AG04450 (cell line): Measurements from ENCODE around the gene VEZF1. TPM values are rescaled to one million over a fixed set of nuclear protein-coding genes. Genes with fewer than 3 reads are reported as not detected.

Experiments used
- CTCF ChIA-PET: fragments of 300-600, 350-600 bp; formaldehyde crosslinking; extraction: SDS; loops from one replicate; lab custom pipeline; 2022; ENCODE audit warnings: antibody characterized with exemption, inconsistent platforms; lab: Charles Lee
- POLR2A ChIA-PET: fragments of 350-600 bp; formaldehyde crosslinking; extraction: SDS; loops from one replicate; lab custom pipeline; 2021; ENCODE audit warnings: antibody characterized with exemption, inconsistent platforms; lab: Yijun Ruan, JAX
- DNase-seq: peaks from one replicate; pipeline ENCODE4 v3.0.0-alpha.2; 2011; ENCODE audit warnings: low read depth, low spot score
- H3K27ac ChIP-seq: one replicate; pipeline ENCODE4 v1.5.1; 2012; ENCODE audit warnings: low read depth, low read length, control low read depth
- H3K27me3 ChIP-seq: one replicate; pipeline ENCODE4 v1.6.0; 2012; ENCODE audit warnings: low read length; ENCODE audit not compliant: control insufficient read depth, insufficient read depth
- H3K4me3 ChIP-seq: 2 replicates; pipeline ENCODE4 v1.5.1; 2011; ENCODE audit warnings: mild to moderate bottlenecking, low read depth, low read length, control low read depth
- H3K9me3 ChIP-seq: 2 replicates; pipeline ENCODE4 v1.5.1; 2012; ENCODE audit warnings: low read length; ENCODE audit not compliant: control insufficient read depth, insufficient read depth
- CTCF ChIP-seq: IDR thresholded peaks from 2 replicates; pipeline ENCODE4 v1.5.1; 2011; ENCODE audit warnings: low read depth, low read length, control low read depth, inconsistent platforms
- polyA plus RNA-seq: library from polyadenylated mRNA; depleted of rRNA; stranded (reverse); fragments of >200 nt; gene quantifications from 2 replicates; pipeline ENCODE4 v1.2.3, GENCODE V29; 2011

Gene VEZF1
- polyA plus RNA-seq, 1 experiment, result 38.9 TPM

GRCh38 chr17:57954397-57955182, 33.5 kb downstream of the VEZF1 start:
- H3K27me3 ChIP-seq, result no peaks in the 10 kb centered on the region
- ChIA-PET POLR2A (interaction anchor here (0.8 to 2.3 kb wide), 10 partner anchors 8 to 79 kb away, joined by 3 to 16 read pairs (median 4); partner anchors contain the start of genes SRSF1 and VEZF1), CTCF (interaction anchor here (0.7 to 2.0 kb wide), 6 partner anchors 10 to 96 kb away, joined by 3 to 5 read pairs (median 4); no protein-coding TSS in a partner anchor)
- no peak for DNase-seq
- H3K9me3 ChIP-seq, result no peaks in the 10 kb centered on the region
- H3K4me3 ChIP-seq, result peak overlapping the region; percentile 68
- H3K27ac ChIP-seq, result peak overlapping the region; percentile 31
- no peak for TF ChIP-seq CTCF

DNA sequence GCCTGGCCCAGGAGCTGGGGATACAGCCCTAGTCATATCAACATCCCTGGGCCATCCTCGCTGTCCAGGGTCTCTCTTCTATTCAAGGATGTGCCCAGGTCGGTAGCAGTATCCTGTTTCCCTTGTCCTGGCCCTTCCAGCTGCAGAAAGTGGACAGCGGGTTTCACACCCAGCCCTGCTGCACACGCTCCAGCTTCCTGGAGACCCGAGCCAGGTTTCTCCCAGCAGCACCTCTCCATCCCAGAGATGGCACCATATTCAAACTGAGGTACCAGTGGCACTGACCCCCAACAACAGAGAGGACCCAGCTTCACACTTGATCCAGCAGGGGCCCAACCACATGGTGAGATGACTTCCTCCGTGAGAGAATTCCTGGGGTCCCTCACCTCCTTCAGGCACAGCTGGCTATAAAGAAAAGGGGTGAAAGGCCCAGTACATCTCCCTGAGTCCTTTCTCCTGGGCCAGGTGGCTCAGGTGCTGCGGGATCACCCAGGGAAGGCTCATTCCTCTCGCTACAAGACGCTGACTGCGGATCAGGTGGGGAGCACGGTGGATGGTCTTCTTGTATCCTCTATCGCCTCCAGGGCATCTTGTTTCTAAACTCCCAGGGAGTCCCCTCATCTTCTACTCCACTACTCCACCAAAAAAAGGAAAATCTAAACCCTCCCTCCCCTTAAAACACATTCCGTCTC, 34.2 kb downstream of the VEZF1 start:
- DNase-seq, result no peak
- no peak for TF ChIP-seq CTCF
- H3K9me3 ChIP-seq, result no peaks in the 10 kb centered on the region
- no peak overlapping the region for H3K27ac ChIP-seq
- CTCF ChIA-PET, result interaction anchor here (0.7 to 1.6 kb wide), 6 partner anchors 9 to 79 kb away, joined by 3 to 6 read pairs (median 4); no protein-coding TSS in a partner anchor
- peak overlapping the region; percentile 68 for H3K4me3 ChIP-seq
- H3K27me3 ChIP-seq, result no peaks in the 10 kb centered on the region
- POLR2A ChIA-PET, result interaction anchor here (0.8 to 2.3 kb wide), 7 partner anchors 7 to 79 kb away, joined by 3 to 16 read pairs (median 5); partner anchors contain the start of genes SRSF1 and VEZF1

DNA sequence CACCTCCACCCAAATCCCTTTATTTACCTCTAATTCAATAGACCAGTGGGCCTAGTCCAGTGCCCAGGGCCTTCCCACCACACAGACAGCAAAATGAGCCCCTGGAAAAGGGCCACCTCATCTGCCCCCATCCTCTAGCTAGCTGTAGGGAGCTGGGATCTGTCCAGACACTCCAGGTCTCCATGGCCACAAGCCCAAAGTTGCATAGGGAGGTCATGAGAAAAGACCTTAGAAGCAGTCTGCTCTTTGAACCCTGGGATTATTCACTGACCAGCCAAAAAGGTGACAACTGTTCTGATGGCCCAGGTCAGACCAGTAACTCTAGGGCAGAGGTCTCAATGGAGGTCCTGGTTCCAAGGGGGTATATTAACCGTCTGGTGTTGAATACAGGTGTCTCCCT, 34.8 kb downstream of the VEZF1 start:
- TF ChIP-seq CTCF, result no peak
- Histone ChIP-seq H3K9me3 (no peaks in the 10 kb centered on the region), H3K4me3 (no peak overlapping the region), H3K27ac (no peak overlapping the region), H3K27me3 (no peaks in the 10 kb centered on the region)
- ChIA-PET CTCF (interaction anchor here (0.6 to 4.3 kb wide), 5 partner anchors 11 to 78 kb away, joined by 3 to 15 read pairs (median 5); no protein-coding TSS in a partner anchor), POLR2A (interaction anchor here (1.3 to 1.8 kb wide), 2 partner anchors 36 to 78 kb away, joined by 6 read pairs; partner anchors contain the start of gene VEZF1)
- DNase-seq, result no peak

DNA sequence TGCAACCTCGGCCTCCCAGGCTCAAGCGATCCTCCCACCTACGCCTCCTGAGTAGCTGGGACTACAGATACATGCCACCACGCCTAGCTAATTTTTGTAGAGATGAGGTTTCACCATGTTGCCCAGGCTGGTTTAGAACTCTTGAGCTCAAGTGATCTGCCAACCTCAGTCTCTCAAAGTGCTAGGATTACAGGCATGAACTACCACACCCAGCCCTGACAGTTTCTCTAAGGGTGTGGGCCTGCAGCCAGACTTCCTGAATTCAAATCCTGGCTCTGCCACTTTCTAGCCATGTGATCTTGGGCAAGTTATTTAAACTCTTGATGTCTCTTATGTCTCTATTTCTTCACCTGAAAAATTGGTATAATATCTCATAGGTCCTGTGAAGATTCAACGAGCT, 38.4 kb downstream of the VEZF1 start:
- Histone ChIP-seq H3K27me3 (no peaks in the 10 kb centered on the region), H3K27ac (peak overlapping the region; percentile 4), H3K9me3 (no peaks in the 10 kb centered on the region), H3K4me3 (no peak overlapping the region)
- POLR2A ChIA-PET, result interaction anchor here (0.6 to 4.2 kb wide), 5 partner anchors 14 to 1394 kb away, joined by 3 to 23 read pairs (median 6); no protein-coding TSS in a partner anchor
- no peak for TF ChIP-seq CTCF
- CTCF ChIA-PET, result interaction anchor here (0.6 to 4.3 kb wide), 7 partner anchors 14 to 1872 kb away, joined by 3 to 15 read pairs (median 5); no protein-coding TSS in a partner anchor
- no peak for DNase-seq
